ENCODE results near the gene BAZ2A. TPM values are rescaled to one million over a fixed set of nuclear protein-coding genes. Genes with fewer than 3 reads are reported as not detected.
A peak's percentile ranks its signal among the peaks of the same experiment; 100 is the strongest.

The BAZ2A gene
- total and polyA plus RNA-seq, 7 donors = 14.4 to 91.1 (median 46.6) TPM

DNA sequence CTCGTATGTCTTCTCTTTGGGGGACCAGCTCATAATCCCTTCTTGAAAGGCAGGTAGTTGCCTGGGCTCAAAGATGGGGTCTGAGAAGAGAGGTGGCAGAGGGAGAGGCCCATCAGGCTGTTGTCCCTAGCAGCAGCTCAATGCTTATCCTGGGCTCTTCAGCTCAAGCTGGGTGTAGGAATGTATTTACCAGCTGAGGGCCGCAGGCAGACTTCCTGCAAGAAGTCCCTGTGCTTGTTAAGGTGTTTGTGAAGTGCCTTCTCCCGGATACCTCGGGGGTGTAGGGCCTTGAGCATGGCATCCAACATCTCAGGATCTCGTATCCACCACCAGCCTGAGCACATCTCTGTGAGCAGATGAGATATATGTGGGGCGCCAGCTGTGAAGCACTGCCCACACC, 29.4 kb downstream of the BAZ2A start:
- Histone ChIP-seq H3K4me3 (no peak overlapping the region), H3K9me3 (no peaks in the 10 kb centered on the region), H3K27me3 (no peaks in the 10 kb centered on the region), H3K36me3 (peaks cover 79 to 100% (median 83%) of the 10 kb centered on the region in 4 donors), H3K27ac (no peak overlapping the region), H3K4me1 (no peaks in the 10 kb centered on the region)
- no peak for DNase-seq
- no peak for TF ChIP-seq POLR2A (IDR thresholded peaks at IDR 0.05)
- no peak for TF ChIP-seq POLR2AphosphoS5 (IDR thresholded peaks at IDR 0.05)
- no peak for TF ChIP-seq EP300 (IDR thresholded peaks at IDR 0.05)
- TF ChIP-seq, protein P1, sequence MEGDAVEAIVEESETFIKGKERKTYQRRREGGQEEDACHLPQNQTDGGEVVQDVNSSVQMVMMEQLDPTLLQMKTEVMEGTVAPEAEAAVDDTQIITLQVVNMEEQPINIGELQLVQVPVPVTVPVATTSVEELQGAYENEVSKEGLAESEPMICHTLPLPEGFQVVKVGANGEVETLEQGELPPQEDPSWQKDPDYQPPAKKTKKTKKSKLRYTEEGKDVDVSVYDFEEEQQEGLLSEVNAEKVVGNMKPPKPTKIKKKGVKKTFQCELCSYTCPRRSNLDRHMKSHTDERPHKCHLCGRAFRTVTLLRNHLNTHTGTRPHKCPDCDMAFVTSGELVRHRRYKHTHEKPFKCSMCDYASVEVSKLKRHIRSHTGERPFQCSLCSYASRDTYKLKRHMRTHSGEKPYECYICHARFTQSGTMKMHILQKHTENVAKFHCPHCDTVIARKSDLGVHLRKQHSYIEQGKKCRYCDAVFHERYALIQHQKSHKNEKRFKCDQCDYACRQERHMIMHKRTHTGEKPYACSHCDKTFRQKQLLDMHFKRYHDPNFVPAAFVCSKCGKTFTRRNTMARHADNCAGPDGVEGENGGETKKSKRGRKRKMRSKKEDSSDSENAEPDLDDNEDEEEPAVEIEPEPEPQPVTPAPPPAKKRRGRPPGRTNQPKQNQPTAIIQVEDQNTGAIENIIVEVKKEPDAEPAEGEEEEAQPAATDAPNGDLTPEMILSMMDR (IDR thresholded peaks at IDR 0.05) = no peak
- WGBS, 2 donors = 92 to 94% methylated on average over 6 of the region's 6 CpGs
- intact Hi-C loops (cut with DNase I) = no loop called here

DNA sequence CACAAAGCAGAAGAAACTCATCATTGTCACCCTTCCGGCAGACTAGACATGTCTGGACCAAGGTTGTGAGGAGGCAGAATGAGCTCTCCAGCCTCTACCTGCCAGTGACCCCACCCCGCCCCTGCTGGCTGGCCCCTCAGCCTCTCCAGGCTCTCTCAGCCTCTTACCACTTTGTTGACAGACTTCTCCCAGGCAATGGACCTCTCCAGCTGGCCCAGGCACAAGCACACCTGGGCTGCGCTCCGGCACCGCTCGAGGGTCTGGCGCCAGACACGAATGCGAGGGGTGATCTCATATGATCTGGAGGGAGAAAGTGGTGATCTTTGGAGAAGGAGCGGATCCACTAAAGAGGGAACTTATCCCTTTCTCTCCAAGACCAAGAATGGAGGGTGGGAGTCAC, 30.3 kb downstream of the BAZ2A start:
- intact Hi-C loops (cut with DNase I) = no loop called here
- no peak overlapping the region for H3K27ac ChIP-seq
- peak; percentile 48 for DNase-seq
- H3K27me3 ChIP-seq = no peaks in the 10 kb centered on the region
- no peaks in the 10 kb centered on the region for H3K9me3 ChIP-seq
- no peak overlapping the region for H3K4me3 ChIP-seq
- TF ChIP-seq, protein P1 (IDR thresholded peaks at IDR 0.05) = no peak
- no peak for TF ChIP-seq EP300 (IDR thresholded peaks at IDR 0.05)
- no peak for TF ChIP-seq POLR2A (IDR thresholded peaks at IDR 0.05)
- TF ChIP-seq POLR2AphosphoS5 (IDR thresholded peaks at IDR 0.05) = no peak
- H3K36me3 ChIP-seq = peaks cover 69 to 100% (median 75%) of the 10 kb centered on the region in 4 donors
- no peaks in the 10 kb centered on the region for H3K4me1 ChIP-seq
- WGBS, 2 donors = 96 to 97% methylated on average over 10 of the region's 10 CpGs

DNA sequence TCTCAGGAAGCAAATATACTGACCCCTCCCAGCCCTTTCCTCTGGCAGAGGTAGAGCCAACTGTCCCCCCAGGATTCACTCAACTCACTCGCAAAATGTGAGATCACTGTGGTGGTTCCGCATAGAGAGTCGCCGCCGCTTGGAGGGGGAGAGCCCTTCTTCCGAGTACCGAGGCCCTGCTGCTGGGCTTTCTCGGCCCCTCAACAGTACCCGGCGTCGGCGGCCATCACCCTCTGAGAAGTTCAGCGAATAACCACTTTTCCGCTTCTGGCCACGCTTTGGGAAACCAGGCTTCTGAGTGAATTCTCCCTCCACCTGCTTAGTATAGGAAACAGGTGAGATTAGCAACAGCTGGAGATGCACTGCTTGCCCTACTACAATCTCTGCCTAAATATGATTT, 31.1 kb downstream of the BAZ2A start:
- peaks cover 0 to 5% (median 3%) of the 10 kb centered on the region in 4 donors for H3K4me1 ChIP-seq
- no peak overlapping the region for H3K4me3 ChIP-seq
- H3K36me3 ChIP-seq = peaks cover 61 to 93% (median 68%) of the 10 kb centered on the region in 4 donors
- WGBS, 2 donors = 97% methylated on average over 15 of the region's 15 CpGs
- intact Hi-C loops (cut with DNase I) = no loop called here
- TF ChIP-seq POLR2A (IDR thresholded peaks at IDR 0.05) = no peak
- TF ChIP-seq POLR2AphosphoS5 (IDR thresholded peaks at IDR 0.05) = no peak
- no peak for TF ChIP-seq EP300 (IDR thresholded peaks at IDR 0.05)
- TF ChIP-seq, protein P1 (IDR thresholded peaks at IDR 0.05) = no peak
- peak; percentile 45 for DNase-seq
- no peaks in the 10 kb centered on the region for H3K27me3 ChIP-seq
- H3K27ac ChIP-seq = no peak overlapping the region
- H3K9me3 ChIP-seq = no peaks in the 10 kb centered on the region

DNA sequence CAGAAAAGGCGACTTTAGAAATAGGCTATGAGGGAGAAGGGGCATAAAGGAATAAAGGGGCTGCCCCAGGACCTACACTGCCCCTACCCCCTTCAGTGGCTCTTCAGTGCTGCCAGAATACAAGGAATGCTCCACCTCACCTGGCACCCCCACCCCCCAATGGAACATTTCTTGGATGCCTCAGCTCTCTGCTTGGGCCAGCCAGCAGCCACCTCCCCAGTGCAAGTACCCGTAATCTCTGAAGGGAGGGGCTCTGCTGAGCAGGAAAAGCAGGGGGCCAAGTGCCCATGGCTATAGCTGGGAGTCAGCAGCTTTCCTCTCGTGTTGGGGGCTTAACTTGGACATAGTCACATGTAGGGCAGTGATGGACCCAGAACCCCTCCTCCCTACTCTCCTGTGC, 33.3 kb downstream of the BAZ2A start:
- peaks cover 39 to 70% (median 46%) of the 10 kb centered on the region in 4 donors for H3K36me3 ChIP-seq
- WGBS, 2 donors = 78% methylated on average over 3 of the region's 3 CpGs
- H3K4me3 ChIP-seq = no peak overlapping the region
- H3K27me3 ChIP-seq = no peaks in the 10 kb centered on the region
- TF ChIP-seq, protein P1 (IDR thresholded peaks at IDR 0.05) = no peak
- no peak for TF ChIP-seq POLR2AphosphoS5 (IDR thresholded peaks at IDR 0.05)
- intact Hi-C loops (cut with DNase I) = no loop called here
- DNase-seq = peak; percentile 48
- H3K4me1 ChIP-seq = peaks cover 0 to 17% (median 9%) of the 10 kb centered on the region in 4 donors
- H3K9me3 ChIP-seq = no peaks in the 10 kb centered on the region
- peak overlapping the region in 3 of 4 donors; percentile 21 to 51 (median 29) for H3K27ac ChIP-seq

Measured in sigmoid colon (tissue), 7 donors.